GM12891 (cell line): ENCODE results near the gene DDI2.

ENCODE experiments used
- DNase-seq: peaks from one replicate; pipeline ENCODE4 v3.0.0; 2011; ENCODE audit warnings: low spot score; ENCODE audit not compliant: insufficient read length
- FAIRE-seq: peaks from 2 replicates; lab custom pipeline; 2011; peaks lifted over from hg19 to GRCh38; lab: Jason Lieb, UNC
- PAX5 ChIP-seq: IDR thresholded peaks from 2 replicates; pipeline ENCODE4 v1.6.1; 2011; ENCODE audit warnings: low read length, moderate library complexity, mild to moderate bottlenecking; ENCODE audit not compliant: insufficient read depth, severe bottlenecking
- POLR2A ChIP-seq: IDR thresholded peaks from 2 replicates; pipeline ENCODE4 v1.6.1; 2011; ENCODE audit warnings: low read depth, low read length, control low read depth
- POLR2AphosphoS5 ChIP-seq: IDR thresholded peaks from 2 replicates; pipeline ENCODE4 v1.6.1; 2011; ENCODE audit warnings: low read depth, low read length, control low read depth
- POU2F2 ChIP-seq: IDR thresholded peaks from 2 replicates; pipeline ENCODE4 v1.6.1; 2011; ENCODE audit warnings: low read depth, mild to moderate bottlenecking, control low read depth, low read length, moderate library complexity
- SPI1 ChIP-seq: IDR thresholded peaks from 2 replicates; pipeline ENCODE4 v1.6.1; 2011; ENCODE audit warnings: low read depth, low read length, control low read depth
- TAF1 ChIP-seq: IDR thresholded peaks from 2 replicates; pipeline ENCODE4 v1.6.1; 2011; ENCODE audit warnings: low read depth, low read length, control low read depth

The DDI2 gene

GRCh38 chr1:15657021-15657420, 39.8 kb downstream of the DDI2 start:
- FAIRE-seq: no peak

DNA sequence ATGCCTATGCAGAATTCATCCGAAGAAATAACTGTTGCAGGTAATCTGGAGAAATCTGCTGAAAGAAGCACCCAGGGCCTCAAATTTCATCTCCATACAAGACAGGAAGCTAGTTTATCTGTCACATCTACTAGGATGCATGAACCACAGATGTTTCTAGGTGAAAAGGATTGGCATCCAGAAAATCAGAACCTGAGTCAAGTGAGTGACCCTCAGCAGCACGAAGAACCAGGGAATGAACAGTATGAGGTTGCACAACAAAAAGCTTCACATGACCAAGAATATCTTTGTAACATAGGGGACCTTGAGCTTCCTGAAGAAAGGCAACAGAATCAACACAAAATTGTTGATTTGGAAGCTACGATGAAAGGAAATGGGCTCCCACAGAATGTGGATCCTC, 42.9 kb downstream of the DDI2 start:
- TF ChIP-seq SPI1 (no peak), POU2F2 (no peak), PAX5 (no peak), POLR2AphosphoS5 (no peak), TAF1 (no peak), POLR2A (no peak)
- FAIRE-seq: no peak
- no peak for DNase-seq

More at GRCh38 chr1:15657021-15657420, 39.8 kb downstream of the DDI2 start:
- TF ChIP-seq POLR2AphosphoS5 (no peak), POU2F2 (no peak), POLR2A (no peak), PAX5 (no peak), TAF1 (no peak), SPI1 (no peak)
- DNase-seq: no peak

- no peak for DNase-seq
- no peak for FAIRE-seq
- TF ChIP-seq TAF1: no peak
- TF ChIP-seq POU2F2: no peak
- no peak for TF ChIP-seq PAX5
- TF ChIP-seq POLR2A: no peak
- TF ChIP-seq POLR2AphosphoS5: no peak
- TF ChIP-seq SPI1: no peak
These were observed 45.2 kb downstream of the DDI2 start for GRCh38 chr1:15662477-15662876.

DNA sequence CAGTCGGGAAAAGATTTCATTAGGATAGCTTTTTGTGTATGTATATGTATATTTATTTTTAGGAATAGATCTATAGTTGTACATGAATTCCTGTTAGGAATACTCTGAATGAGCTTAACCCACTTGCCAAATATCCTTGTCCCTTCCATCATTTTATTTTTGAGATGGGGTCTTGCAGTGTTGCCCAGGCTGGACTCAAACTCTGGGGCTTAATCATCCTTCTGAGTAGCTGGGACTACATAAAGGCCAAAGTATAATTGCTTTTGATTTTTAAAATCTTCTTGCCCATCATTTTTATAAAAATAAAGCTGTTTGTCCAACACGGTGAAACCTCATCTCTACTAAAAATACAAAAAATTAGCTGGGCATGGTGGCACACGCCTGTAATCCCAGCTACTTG, 46.7 kb downstream of the DDI2 start:
- no peak for TF ChIP-seq POLR2A
- TF ChIP-seq POLR2AphosphoS5: no peak
- TF ChIP-seq SPI1: no peak
- TF ChIP-seq POU2F2: no peak
- no peak for TF ChIP-seq TAF1
- TF ChIP-seq PAX5: no peak
- DNase-seq (no peak), FAIRE-seq (no peak)

GRCh38 chr1:15667362-15667761, 50.1 kb downstream of the DDI2 start:
- DNase-seq (no peak), FAIRE-seq (no peak)
- TF ChIP-seq PAX5 (no peak), POLR2AphosphoS5 (no peak), SPI1 (no peak), TAF1 (no peak), POU2F2 (no peak)

GRCh38 chr1:15668089-15668754, 51.0 kb downstream of the DDI2 start:
- TF ChIP-seq SPI1: no peak
- no peak for TF ChIP-seq TAF1
- DNase-seq: no peak
- FAIRE-seq: no peak

DNA sequence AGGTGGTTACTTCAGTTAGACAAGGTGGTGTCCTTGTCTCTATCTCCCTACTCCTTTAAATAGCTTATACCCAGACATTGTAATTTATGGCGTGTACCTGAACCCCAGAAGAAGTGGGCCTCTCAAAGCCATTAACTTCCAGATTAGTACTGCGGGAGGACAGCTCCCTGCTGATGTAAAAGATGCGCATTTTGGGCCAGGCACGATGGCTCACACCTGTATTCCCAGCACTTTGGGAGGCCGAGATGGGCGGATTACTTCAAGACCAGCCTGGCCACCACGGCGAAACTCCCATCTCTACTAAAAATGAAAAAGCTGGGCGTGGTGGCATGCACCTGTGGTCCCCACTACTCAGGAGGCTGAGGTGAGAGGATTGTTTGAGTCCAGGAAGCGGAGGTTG, 51.8 kb downstream of the DDI2 start:
- DNase-seq (no peak), FAIRE-seq (no peak)
- no peak for TF ChIP-seq SPI1
- TF ChIP-seq POU2F2: no peak
- TF ChIP-seq TAF1: no peak
- TF ChIP-seq POLR2A: no peak

- TF ChIP-seq POLR2A: no peak
- no peak for TF ChIP-seq POLR2AphosphoS5
- no peak for TF ChIP-seq PAX5
- no peak for TF ChIP-seq POU2F2
- TF ChIP-seq TAF1: no peak
- TF ChIP-seq SPI1: no peak
- FAIRE-seq: no peak
- no peak for DNase-seq
These were observed 52.6 kb downstream of the DDI2 start for GRCh38 chr1:15669864-15670263.

- DNase-seq (no peak), FAIRE-seq (no peak)
- TF ChIP-seq POU2F2 (no peak), TAF1 (no peak), PAX5 (no peak), SPI1 (no peak), POLR2AphosphoS5 (no peak), POLR2A (no peak)
These were observed 54.2 kb downstream of the DDI2 start for GRCh38 chr1:15671430-15671829.

GRCh38 chr1:15674386-15675159, 57.3 kb downstream of the DDI2 start:
- FAIRE-seq (no peak), DNase-seq (no peak)
- TF ChIP-seq SPI1 (no peak), POLR2AphosphoS5 (no peak), PAX5 (no peak), POLR2A (no peak), POU2F2 (no peak), TAF1 (no peak)
